Medulla oblongata (tissue), 1 donor: Measurements from ENCODE around the gene NISCH.

Experiments used
- DNase-seq: peaks from one replicate; pipeline ENCODE4 v3.0.0-alpha.2; 2015; ENCODE audit errors: extremely low spot score

NISCH gene

DNA sequence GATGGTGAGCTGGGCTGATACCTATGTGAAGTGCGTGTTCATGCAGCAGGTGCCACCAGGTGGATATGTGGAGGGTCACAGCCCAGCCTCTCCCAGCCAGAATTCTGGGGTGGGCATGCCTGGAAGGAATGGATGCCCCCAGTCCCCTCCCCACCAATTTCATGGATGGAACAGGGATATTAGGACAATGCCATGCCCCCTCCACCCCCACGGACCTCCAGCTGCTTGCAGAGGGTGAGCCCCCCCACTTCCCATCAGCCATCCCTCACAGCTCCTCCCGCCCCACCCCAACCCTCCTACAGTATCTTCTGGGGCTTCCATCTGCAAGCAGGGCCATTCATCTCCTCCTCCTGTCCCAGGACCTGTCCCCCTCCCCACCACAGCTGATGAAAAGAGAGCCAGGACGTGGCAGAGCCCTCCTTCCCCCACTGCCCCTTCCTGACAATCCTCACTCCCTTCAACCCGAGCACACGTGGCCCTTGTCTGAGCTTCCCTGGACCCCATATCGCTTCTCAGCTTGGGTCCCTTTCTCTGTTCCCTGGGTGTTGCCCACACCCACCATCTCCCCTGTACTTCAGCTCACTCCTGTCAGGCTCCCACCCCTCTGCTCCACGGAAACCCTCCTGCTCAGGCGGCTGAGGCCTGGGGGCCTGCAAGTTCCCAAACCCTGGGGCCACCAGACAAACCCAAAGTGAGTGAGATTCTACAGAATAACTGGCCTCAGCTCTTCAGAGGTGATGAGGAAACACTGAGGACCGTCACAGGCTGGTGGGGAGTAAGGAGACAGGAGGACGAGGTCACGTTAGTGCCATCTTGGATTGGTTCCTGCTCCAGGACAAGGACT lies 7.7 kb upstream of the NISCH start:
- no peak for DNase-seq

DNA sequence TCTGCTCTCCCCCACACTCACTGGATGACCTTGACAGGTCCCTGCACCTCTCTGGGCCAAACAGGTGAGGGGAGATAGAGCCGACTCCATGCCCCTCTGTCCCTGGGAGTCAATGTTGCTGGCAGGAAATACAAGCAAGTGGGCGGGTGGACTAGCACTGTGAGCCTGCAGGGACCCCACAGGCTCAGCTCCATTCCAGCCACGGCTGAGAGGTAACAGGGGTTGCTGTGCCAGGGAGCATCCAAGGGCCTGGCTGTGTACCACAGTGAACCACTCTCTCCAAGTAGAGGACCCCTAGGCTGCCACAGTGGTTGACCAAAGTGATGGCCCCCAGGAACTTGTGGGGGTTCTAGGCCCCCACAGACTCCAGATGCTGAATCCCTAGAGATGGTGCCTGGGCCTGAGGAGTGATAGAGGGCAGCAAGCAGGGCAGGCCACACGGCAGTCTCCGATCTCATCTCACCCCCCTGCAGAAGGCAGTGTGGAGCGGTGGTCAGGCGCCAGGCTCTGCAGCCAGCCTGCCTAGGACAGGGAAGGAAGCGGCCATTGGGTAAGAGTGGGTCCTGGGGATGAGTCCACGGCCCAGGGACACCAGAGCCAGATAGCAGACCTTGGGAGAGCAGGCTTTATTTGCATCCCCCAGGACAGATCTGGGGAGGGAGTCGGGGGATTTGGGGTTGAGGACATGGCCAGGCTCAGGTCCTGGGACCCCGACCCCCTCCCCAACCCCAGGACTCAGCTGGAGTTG lies 4.7 kb upstream of the NISCH start:
- no peak for DNase-seq

DNA sequence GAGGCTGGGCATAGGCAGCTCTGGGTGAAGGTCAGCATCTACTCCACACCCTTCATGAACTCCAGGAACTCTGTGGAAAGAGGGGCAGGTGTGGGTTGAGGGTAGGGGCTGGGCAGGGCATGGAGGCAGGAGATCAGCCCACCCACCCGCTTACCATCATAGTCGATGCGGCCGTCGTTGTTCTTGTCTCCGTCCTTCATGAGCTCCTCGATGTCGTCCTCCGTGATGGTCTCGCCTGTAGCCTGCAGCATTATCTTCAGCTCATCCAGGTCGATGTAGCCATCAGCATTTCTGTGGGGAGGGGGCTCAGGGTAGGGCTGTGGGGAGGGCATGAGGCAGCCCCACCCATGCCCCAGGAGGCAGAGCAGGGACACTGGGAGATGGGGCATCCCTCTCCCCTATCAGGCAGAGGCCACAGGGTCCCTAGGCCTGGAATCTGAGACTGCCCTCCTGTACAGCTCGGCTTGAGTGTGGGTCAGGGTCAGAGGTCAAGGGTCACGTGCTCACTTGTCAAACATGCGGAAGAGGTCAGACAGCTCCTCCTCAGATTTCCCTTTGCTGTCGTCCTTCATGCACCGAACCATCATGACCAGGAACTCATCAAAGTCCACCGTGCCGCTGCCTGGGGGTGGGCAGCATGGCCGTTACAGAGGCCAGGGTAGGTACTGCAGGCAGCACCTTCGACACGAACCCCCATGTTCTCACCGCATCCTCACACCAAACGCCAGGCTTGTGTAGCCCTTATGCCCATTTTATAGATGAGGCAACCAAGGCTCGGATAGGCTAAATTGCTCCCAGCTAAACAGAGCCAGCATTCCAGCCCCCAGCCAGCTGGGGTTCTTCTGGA lies 3.9 kb upstream of the NISCH start:
- no peak for DNase-seq

DNA sequence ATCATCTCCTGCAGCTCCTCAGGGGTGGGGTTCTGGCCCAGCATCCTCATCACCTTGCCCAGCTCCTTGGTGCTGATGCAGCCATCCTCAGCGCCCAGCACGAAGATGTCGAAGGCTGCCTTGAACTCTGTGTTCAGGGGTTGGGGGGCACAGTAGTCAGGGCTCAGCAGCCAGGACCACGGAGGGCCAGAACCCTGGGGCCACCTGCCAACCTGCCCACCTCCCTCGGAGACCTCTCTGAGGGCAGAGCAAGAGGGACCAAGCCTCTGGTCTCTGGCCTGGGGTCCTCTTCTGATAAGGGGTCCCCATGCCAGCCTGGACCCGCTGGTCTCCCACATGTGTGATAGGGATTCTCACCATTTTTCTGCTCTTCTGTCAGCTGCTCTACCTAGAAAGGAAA lies 3.3 kb upstream of the NISCH start:
- no peak for DNase-seq

DNA sequence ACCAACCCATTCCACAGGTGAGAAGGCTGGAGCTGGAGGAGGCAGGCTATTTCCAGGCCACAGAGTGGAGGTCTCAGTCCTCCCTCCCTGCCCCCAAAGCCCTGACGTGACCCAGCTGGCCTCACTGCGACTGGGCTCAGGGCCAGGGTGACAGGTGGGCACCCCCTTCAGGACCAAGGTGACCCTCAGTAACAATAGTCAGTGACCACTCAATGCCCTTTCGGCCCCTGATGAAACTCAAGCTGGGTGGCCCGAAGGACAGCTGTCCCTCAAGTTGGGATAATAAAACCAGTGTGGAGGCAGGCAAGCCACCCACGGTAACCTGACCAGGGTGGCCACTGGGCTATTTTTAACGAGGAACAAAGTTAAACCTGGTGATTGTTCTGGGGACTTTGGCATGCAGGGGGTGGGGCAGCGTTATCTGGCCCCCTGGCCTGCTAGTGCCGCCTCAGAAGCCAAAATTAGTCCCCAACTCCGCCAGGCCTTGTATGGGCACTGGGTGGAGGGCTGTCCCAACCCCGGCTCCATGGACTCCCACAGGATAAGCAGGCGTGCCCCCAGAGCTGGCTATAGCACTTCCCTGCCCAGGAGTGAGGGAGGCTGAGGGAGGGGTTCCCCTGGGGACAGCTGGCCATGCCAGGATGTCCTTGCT lies 2.7 kb upstream of the NISCH start:
- DNase-seq: no peak

DNA sequence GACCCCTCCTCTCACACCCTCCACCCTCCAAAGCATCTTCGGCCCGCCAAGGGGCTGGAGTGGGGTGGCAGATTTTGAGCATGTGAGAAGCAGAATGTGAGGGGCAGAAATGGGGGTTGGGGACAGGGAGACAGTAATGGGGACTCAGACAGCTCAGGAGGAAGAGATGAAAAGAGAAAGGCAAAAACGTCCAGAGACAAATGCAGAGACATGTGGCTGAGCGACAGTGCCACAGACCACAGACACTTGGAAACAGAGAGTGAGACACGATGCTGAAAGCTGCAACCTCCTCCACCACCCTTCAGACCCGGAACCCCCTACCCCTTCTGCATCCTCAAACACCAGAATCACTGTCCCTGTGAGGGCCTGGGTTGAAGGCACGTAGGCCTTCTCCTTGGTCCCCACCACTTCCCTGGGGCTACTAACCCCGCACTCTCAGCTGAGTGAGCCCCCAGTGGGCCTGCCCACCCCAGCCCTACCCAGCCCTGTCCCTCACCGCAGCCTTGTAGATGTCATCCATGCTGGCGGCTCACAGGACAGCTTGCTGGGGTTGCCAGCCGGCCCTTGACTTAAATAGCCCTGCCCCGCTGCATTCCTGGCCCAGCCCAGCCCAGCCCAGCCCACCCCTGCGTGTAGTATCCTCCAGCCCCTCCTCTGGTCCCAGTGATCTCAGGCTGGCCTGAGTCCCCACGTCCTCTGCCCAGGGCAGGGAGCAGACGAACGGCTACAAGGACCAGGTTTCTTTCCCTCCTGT lies 1.7 kb upstream of the NISCH start, which contains the start of gene TNNC1:
TSS of gene TNNC1 (minus strand) at position 546 of the 754 bp plus-strand sequence. CDS start at position 520, 26 bp downstream.
- no peak for DNase-seq

DNA sequence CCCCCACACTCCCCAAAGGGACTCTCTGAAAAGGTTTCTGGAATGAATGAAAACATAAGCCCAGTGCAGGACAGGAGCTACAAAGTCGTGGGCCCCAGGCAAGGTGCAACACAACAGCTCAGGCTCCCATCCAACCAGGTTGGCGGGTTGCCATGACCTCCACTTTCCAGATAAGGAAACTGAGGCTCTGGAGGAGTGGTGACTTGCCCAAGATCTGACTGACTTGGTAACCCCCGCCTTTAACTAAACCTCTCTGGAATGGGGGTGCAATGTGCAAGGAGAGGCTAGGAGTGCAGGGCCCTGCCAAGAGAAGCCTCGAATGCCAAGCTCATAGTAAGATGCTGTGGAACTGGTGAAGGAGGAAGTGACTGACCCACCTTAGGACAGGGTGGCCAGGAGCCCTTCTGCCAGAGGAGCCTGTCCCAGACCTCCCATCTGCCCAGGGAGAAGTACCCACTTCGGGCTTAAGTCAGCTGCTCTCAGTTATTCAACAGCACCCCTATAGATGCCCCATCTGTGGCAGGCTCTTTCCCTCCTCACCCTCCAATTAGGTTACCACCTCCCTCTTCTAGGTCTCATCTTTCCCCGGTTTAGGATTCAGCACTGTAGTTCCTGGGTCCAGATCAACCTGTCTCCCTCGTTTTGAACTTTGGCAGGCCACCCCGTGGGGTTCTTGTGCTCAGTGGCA lies 1.0 kb upstream of the NISCH start:
- DNase-seq: no peak

DNA sequence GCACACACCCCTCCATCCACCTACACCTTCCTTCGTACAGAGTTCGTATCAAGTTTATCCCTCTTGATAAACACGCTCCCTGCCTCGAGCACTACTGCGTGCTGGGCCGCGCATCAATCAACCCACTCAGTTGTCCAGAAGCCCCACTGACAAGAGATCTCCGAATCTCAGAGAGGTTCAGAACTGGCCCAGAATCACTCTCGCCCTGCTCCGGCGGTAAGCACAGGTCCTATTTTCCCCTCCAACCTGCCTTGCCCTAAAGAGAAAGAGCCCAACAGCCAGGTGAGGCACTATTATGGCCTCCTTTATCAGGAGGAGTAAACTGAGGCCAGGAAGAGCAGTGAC lies 494 bp upstream of the NISCH start:
- no peak for DNase-seq

DNA sequence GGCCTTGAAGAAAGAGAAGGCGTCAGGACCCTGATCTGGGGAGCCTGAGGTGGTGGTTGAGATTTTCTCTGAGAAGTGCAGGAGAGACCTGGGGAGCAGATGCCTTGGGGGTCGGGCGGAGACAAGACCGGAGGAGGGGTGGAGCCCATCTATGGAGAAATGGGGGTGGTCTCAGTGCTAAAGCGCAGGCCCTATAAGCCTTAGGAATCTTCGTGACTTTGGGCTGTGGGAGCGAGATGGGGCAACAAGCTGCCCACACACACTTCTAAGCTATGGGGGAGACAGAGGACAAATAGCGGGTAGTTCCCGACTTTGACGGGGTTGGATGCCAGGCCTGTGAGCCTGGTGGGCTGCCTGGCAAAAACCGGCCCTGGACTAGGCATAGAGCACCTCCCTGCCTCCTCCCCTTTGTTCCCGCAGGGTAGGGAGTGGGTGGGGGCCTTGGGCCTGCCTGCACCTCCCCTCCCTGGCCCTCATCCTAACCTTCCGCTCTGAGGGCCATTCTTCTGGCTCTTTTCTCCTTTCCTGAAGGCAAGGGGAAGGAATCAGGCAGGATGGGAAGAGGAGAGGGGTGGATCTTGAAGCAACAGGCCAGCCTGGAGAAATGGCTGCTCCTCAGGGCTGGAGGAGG lies 880 bp downstream of the NISCH start:
- peak; percentile 26 for DNase-seq

DNA sequence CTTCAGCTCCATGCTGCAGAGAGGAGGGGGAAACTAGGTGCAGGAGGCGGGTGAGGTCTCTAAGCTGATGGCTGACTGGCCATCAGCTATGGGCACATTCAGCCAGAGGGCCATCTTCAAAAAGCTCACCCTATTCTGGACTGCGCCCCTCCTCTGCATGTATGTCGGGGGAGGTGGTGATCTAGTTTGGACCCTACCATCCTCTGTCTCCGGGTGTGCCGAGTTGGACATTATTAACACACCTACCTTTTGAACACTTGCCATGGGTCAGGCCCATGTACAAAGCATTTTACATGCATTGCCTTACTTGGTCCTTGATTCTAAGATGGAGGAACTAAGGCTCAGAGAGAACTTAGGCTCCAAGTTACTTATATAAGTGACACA lies 1.4 kb downstream of the NISCH start:
- no peak for DNase-seq

DNA sequence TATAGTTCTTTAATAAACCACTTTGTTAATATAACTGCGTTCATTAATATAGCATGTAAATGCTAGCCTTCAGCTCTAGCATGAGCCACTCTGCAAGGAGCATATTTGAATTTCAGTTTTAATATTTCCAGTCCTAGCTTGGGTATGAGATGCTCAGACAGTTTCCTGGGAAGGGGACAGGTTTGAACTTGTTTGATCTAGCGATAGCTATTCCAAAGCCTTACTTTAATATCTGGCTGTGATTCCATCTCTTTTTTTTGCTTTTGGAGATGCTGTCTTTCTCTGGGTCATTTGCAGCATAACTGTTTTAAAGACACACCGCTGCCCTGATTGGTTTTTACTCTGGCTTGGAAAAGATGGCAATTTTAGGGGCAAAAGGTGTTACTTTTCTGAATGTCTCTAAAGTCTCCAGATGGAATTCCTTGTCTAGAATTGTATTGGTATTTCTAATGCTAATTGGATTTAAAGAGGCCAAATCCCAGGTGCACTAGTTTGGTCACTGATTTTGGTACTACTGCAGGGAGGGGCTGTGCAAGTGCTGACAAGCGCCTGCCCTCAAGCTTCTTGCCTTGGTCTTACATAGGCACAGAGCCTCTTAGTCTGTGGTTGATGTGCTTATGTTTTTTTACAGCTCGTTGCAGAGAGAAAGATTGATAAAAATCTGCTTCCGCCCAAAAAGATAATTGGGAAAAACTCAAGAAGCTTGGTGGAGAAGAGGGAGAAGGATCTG lies 2.8 kb downstream of the NISCH start:
- DNase-seq: no peak

DNA sequence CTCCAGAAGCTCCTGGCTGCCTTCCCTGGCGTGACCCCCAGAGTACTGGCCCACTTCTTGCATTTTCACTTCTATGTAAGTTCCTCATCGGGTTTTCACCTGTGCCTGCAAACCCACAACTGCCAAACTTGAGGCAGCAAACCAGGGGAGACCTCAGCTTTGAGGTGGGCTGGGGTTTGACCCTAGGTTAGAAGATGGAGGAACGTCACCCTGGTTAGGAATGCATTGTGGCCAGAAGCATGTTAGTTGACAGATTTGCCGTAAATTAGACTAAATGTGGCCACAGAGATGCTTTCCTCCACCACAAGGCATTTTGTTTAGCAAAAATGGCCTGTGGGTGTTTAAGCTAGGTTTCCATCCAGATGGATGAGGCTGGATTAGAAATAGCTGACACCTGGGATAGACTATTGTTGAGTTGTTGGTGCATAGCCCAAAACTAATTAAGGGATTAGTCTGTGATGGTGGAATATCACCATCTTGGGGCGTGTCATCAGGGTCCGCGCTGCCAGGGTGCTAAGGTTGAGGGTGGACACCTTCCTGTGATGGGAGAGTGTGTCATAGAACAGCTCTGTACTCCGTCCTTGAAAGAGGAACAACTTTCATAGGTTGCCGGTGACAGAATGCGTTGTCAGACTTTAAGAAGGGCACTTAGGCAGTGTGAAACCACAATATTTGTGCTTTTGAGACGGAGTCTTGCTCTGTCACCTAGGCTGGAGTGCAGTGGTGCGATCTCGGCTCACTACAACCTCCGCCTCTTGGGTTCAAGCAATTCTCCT lies 3.6 kb downstream of the NISCH start:
- DNase-seq: no peak

DNA sequence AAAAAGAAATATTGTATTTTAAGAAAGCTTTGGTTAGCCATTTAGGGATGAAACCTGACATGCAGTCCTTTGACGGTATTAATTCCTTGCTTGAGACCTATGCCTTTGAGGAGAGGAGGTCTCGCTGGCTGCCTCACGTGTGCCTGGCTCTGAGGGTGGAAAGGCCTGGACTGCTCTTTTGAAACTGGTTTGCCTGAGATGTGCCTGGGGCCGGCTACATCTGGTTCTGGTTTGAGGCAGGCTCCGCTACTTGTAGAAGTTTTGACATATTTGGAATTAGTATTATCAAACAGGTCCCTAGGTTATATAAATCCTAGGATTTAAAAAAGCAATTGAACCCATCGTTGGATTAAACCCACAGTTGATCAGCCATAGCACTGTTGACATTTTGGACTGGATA lies 6.5 kb downstream of the NISCH start:
- no peak for DNase-seq

DNA sequence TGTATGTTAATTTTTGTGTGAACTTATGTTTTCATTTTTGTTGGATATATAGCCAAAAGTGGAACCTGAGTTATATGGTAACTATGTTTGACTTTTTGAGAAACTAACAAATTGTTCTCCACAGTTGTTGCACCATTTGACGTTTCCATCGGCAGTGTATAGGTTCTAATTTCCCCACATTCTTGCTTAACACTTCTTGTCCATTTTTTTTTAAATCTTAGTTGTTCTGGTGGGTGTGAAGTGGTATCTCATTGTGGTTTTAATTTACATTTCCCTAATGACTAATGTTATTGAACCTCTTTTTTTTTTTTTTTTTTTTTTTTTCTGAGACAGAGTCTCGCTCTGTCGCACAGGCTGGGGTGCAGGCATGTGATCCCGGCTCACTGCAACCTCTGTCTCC lies 8.0 kb downstream of the NISCH start:
- DNase-seq: no peak

DNA sequence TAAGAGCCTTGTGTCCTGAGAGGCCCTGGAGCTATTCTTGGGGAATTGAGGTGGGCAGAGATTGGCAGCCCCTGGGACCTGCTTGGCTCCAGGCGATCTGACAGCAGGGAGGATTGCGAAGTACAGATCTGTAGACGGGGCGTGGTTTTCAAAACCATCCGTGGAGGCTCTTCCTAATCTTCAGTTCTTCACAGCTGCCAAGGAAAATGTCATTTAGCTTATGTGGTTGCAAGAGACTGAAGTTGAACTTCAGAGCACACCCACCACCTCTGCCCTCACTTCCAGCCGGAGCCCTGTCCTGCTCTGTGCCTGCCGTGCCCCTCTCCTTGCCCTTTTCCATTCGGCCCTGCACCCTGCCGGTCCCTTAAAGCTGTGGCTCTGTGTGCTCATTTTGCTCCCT lies 12.9 kb downstream of the NISCH start:
- no peak for DNase-seq

DNA sequence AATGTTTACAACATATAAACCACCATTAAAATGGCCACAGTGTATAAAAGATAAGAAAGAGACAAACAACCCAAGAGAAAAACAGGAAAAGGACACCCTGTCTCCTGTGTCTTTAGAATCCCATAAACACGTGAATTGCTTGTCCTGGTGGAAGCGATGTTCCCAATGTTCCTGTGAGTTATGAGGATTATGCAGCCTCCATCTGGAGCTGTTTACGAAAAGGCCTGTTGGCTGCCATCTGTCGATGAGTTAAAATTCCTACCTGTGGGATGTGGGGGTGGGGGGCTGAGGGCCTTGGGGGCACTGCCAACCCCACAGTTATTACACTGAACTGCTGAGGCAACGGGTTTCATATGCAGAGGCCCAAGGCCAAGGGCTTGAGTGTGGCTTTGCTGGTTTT lies 13.6 kb downstream of the NISCH start:
- no peak for DNase-seq

DNA sequence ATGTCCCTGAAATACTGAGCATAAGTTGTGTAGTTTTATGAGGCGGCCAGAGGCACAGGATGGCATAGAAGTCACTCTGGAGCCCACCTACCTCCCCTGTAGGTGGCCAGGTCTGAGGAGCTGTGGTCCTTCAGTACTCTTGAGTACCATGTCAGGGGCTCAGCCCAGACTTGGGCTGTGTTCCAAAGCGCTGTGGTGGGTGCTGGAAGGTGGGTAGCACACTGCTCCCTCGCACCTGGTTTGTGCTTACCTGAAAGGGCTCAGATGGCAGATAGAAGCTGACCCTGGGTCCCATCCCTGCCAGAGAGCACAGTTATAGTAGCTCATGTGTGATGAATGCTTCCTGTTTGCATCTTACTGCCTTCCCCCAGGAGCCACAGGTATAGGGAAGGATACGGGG lies 15.5 kb downstream of the NISCH start:
- DNase-seq: no peak

DNA sequence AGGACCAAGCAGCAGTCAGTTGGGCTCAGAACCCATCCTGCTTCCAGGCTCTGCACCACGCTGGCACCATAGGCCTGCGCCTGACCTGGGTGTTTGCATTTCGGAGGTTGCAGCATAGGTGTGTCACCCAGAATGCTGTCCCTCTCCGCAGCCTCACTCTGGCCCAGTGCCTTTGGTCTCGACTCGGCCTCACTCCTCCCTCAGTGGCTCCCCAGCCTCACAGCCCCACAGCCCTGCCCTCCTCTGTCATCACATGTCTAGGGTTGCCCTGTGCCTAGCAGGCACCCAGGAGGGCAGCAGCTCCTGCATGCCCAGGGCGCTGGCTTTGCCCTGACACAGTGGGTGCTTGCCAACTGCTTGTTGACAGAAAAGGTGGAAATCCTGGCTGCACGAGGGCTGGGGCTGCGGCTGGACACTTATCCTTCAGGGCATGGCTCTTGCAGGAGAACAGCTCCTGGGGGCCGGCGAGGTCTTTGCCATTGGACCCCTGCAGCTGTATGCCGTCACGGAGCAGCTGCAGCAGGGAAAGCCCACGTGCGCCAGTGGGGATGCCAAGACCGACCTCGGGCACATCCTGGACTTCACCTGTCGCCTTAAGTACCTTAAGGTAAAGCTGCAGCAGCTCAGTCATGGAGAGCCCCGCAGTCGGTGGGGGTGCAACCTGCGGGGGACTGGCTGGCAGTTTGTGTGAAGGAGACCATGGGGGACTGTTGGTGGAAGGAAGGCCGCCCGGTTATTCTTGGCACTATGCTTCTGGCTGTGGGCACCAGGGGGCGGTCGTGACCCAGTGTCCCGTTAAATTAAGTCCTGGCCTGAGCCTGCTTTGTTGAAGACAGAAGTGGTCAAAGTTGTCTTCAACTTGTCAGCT lies 16.2 kb downstream of the NISCH start:
- DNase-seq: peak; percentile 78
